Measurements from ENCODE around the gene KIZ.

KIZ gene

GRCh38 chr20:21104921-21105320 is 21.0 kb upstream of the KIZ start:
- no peak for DNase-seq

- peak; percentile 68 for DNase-seq
Observed at GRCh38 chr20:21105429-21106170, 20.3 kb upstream of the KIZ start.

- peak; percentile 68 for DNase-seq
Observed at GRCh38 chr20:21106171-21107017, 19.5 kb upstream of the KIZ start, which contains the start of gene LINC00237. TSS of gene LINC00237 (minus strand) at chr20:21106358.

GRCh38 chr20:21109144-21109543 is 16.7 kb upstream of the KIZ start:
- no peak for DNase-seq

- no peak for DNase-seq
Observed at GRCh38 chr20:21110811-21111210, 15.1 kb upstream of the KIZ start.

GRCh38 chr20:21111416-21111815 is 14.5 kb upstream of the KIZ start:
- DNase-seq, result no peak

GRCh38 chr20:21113697-21114096 is 12.2 kb upstream of the KIZ start:
- no peak for DNase-seq

GRCh38 chr20:21114584-21114983 is 11.3 kb upstream of the KIZ start:
- DNase-seq, result no peak

- no peak for DNase-seq
Observed at GRCh38 chr20:21117521-21117920, 8.4 kb upstream of the KIZ start.

- no peak for DNase-seq
Observed at GRCh38 chr20:21118138-21118537, 7.7 kb upstream of the KIZ start.

- DNase-seq, result no peak
Observed at GRCh38 chr20:21118782-21119181, 7.1 kb upstream of the KIZ start.

- DNase-seq, result no peak
Observed at GRCh38 chr20:21124190-21124589, 1.7 kb upstream of the KIZ start.

- no peak for DNase-seq
Observed at GRCh38 chr20:21125072-21125848, 622 bp upstream of the KIZ start.

- DNase-seq, result no peak
Observed at GRCh38 chr20:21126581-21126870, 644 bp downstream of the KIZ start.

GRCh38 chr20:21127201-21127981 is 1.5 kb downstream of the KIZ start:
- DNase-seq, result peak; percentile 5

- DNase-seq, result no peak
Observed at GRCh38 chr20:21129861-21130260, 4.0 kb downstream of the KIZ start.

- no peak for DNase-seq
Observed at GRCh38 chr20:21133404-21133803, 7.5 kb downstream of the KIZ start.

- DNase-seq, result no peak
Observed at GRCh38 chr20:21133917-21134622, 8.2 kb downstream of the KIZ start.

- no peak for DNase-seq
Observed at GRCh38 chr20:21134883-21135493, 9.1 kb downstream of the KIZ start.

- no peak for DNase-seq
Observed at GRCh38 chr20:21136015-21136732, 10.3 kb downstream of the KIZ start.

GRCh38 chr20:21137078-21137477 is 11.2 kb downstream of the KIZ start:
- DNase-seq, result no peak

Data from eye (tissue), 1 donor.